IPS-15b (cell line): Measurements from ENCODE around the gene URAD.
"Not testable (repeated sequence)": the region's sequence is repeated elsewhere in the genome, so short reads cannot be mapped to it uniquely, and the experiment has no call there.

Experiments used
- H3K27me3 ChIP-seq: one replicate; pipeline ENCODE4 v1.6.1; 2013; ENCODE audit warnings: low read length; ENCODE audit not compliant: control insufficient read depth, insufficient read depth
- H3K36me3 ChIP-seq: one replicate; pipeline ENCODE4 v1.6.1; 2013; ENCODE audit warnings: low read length; ENCODE audit not compliant: control insufficient read depth, insufficient read depth
- H3K4me1 ChIP-seq: one replicate; pipeline ENCODE4 v1.6.1; 2013; ENCODE audit warnings: mild to moderate bottlenecking, low read length; ENCODE audit not compliant: control insufficient read depth, insufficient read depth
- H3K4me3 ChIP-seq: one replicate; pipeline ENCODE4 v1.5.1; 2013; ENCODE audit warnings: low read depth, low read length
- H3K9ac ChIP-seq: one replicate; pipeline ENCODE4 v1.6.1; 2013; ENCODE audit warnings: low read depth, mild to moderate bottlenecking, low read length
- H3K9me3 ChIP-seq: one replicate; pipeline ENCODE4 v1.6.1; 2013; ENCODE audit warnings: mild to moderate bottlenecking, low read length; ENCODE audit not compliant: control insufficient read depth, insufficient read depth

Gene URAD, protein sequence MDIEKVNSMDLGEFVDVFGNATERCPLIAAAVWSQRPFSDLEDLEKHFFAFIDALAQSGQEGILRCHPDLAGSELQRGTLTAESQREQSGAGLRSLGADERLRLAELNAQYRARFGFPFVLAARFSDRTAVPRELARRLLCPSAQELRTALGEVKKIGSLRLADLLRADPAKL

DNA sequence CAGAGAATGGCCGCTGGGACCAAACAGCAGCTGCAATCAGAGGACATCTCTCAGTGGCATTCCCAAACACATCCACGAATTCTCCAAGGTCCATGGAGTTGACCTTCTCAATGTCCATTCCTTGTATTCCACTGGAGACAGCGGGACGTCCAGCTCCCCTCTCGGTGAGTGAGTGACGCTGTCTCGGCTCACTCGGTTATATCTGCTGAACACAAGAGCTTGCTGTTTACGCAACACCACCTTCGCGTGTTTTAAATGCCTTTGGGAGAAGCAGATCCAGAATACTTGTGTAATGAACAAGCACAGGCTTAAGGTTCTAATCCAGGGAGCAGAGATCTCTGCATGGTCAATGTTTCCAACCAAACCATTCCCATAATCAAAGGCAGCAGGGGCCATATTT is at the start of gene URAD:
TSS of gene URAD (minus strand) at position 174 of the 400 bp plus-strand sequence. CDS start at position 118, 56 bp downstream.
- H3K4me3 ChIP-seq: no peak within 1 kb of the TSS
- H3K27me3 ChIP-seq: peaks cover 43% of the 10 kb centered on the region
- no peaks in the 10 kb centered on the region for H3K4me1 ChIP-seq
- no peaks in the 10 kb centered on the region for H3K36me3 ChIP-seq
- no peak within 1 kb of the TSS for H3K9ac ChIP-seq
- no peaks in the 10 kb centered on the region for H3K9me3 ChIP-seq

DNA sequence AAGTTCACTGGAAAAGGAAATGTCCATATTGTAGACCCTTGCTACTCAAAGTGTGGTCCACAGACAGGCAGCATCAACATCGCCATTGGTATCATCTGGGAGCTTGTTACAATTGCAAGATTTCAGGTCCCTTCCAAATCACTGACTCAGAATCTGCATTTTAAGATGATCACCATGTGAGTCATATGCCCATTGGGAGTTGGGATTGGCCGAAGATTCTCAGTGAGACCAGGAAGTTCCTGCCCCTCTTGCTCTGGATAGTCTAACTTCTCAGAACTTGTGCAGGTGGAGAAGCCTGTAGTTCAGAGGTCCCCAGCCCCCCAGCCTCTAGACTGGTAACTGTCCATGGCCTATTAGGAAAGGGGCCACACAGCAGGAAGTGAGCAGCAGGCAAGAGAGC is 48.9 kb upstream of the URAD start:
- Histone ChIP-seq H3K4me1 (no peaks in the 10 kb centered on the region), H3K4me3 (no peak overlapping the region), H3K36me3 (no peaks in the 10 kb centered on the region), H3K9ac (no peak overlapping the region), H3K9me3 (peaks cover 6% of the 10 kb centered on the region), H3K27me3 (no peaks in the 10 kb centered on the region)

DNA sequence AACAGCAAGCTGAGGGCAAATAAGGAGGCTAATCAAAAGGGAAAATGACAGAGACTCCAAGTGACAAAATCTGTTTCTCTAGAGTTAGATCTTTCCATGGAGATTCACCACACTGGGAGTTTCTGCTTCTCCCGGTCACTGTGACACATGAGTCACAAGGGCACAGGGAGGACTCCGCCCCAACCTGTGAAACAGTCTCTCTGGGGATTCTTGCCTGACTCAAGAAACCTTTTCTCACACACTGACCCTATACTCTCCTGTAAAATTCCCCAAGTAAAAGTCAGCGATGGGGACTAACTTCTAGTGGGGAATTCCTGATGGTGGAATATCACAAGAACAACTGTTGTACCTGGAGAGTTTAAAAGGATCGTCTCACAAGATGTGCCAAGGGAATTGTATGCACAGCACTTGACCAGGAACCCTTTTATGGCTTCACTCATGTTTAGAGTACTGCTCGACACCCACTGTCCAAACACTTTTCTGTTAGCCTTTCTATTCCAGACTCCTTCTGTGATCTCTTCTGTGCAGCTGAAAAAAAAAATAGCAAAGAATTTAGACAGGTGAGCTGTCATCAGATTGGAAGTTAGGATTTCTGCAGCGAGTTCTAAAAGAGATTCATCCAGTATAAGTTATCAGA is 46.8 kb upstream of the URAD start:
- no peak overlapping the region for H3K9ac ChIP-seq

DNA sequence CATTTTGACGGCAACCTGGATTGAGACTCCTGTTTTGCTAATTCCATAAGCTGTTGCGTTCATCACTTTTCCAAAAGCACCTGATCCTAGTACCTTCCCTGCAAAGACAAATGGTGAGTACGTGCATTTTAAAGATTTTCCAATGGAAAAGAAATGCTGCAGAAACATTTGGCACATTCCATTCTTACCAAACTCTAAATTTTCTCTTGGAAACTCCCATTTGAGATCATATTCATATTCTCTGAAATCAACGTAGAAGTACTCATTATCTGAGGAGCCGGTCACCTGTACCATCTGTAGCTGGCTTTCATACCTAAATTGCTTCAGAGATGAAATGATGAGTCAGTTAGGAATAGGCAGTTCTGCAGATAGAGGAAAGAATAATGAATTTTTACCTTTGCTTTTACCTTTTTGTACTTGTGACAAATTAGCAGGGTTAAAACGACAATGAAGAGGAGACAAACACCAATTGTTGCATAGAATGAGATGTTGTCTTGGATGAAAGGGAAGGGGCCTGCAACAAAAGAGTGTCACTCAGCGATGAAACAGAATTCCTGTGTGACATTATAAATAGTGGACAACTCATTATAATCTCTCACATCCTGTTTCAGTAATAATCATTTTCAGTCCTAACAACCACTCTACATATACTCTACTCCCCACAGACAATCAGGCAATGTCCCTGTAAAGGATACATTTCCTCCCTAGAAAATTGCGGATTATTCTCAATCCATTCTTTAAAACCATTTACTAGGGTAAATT is 45.6 kb upstream of the URAD start:
- H3K9ac ChIP-seq: no peak overlapping the region
- no peaks in the 10 kb centered on the region for H3K36me3 ChIP-seq
- H3K4me1 ChIP-seq: no peaks in the 10 kb centered on the region
- no peak overlapping the region for H3K4me3 ChIP-seq
- peaks cover 6% of the 10 kb centered on the region for H3K9me3 ChIP-seq
- no peaks in the 10 kb centered on the region for H3K27me3 ChIP-seq

More for the DNA sequence above, 46.8 kb upstream of the URAD start:
- Histone ChIP-seq H3K27me3 (no peaks in the 10 kb centered on the region), H3K4me3 (no peak overlapping the region), H3K4me1 (no peaks in the 10 kb centered on the region), H3K36me3 (no peaks in the 10 kb centered on the region), H3K9me3 (peaks cover 6% of the 10 kb centered on the region)

DNA sequence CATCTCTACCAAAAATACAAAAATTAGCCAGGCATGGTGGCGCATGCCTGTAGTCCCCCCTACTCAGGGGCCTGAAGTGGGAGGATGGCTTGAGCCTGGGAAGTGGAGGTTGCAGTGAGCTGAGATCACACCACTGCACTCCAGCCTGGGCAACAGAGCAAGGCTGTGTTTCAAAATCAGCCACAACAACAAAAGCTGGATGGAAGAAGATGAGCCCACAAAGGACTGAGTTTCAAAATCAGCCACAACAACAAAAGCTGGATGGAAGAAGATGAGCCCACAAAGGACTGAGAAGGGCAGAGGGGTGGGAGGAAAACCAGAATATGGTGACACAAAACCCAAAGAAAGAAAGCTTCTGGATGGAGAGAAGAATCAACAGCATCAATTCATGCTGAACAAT is 43.9 kb upstream of the URAD start:
- not testable (repeated sequence) for H3K4me3 ChIP-seq, H3K4me1 ChIP-seq, H3K36me3 ChIP-seq, H3K9me3 ChIP-seq, H3K9ac ChIP-seq, H3K27me3 ChIP-seq

DNA sequence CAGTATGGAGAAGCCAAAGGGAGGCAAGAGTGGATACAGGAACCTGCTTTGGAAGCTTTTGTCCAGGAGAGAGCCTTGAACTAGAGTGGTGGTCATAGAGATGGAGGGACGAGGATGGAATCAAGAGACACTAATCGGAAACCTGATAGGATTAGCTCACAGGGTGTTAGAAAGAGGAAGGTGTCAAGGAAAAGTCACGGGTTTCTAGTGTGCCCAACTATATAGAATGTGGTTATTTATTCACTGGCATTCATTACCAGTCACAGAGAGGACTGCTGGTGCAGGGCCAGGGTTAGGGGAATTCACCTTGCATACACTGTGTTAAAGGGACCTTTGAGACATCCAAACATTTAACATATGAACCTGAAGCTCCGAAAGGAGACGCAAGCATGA is 43.4 kb upstream of the URAD start:
- Histone ChIP-seq H3K4me3 (no peak overlapping the region), H3K9me3 (no peaks in the 10 kb centered on the region), H3K36me3 (no peaks in the 10 kb centered on the region), H3K9ac (no peak overlapping the region), H3K27me3 (no peaks in the 10 kb centered on the region), H3K4me1 (no peaks in the 10 kb centered on the region)

DNA sequence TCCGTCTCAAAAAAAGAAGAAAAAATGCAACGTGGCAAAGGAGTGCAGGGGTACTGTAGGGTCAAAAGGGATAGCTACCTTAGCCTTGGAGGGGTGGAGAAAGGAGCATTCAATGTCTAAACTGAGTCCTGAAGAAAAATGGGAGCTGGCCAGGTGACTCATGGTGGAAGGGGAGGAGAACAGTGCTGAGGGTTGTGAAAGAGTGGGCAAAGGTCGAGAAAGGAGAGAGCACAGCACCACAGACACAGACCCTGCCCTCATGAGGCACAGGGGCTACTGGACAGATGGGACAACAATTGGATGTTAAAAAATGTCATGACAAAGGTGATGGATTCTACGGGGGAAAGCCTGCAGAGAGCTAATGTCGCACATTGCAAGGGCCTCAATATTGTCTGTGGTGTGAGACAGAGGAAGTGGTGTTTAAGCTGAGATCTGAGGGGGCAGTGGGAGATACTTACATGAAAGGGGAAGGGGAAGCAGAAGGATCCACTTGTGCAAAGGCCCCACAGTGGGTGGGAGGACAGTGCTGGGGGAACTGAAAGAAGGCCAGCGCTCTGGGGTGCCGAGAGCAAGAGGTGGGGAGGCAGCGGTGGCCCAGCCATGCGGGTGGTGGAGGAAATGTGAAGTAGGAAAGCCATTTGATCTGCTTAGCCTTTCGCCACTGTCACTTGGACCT is 42.9 kb upstream of the URAD start:
- Histone ChIP-seq H3K9me3 (no peaks in the 10 kb centered on the region), H3K9ac (no peak overlapping the region), H3K36me3 (no peaks in the 10 kb centered on the region), H3K4me1 (peaks cover 2% of the 10 kb centered on the region), H3K4me3 (no peak overlapping the region), H3K27me3 (no peaks in the 10 kb centered on the region)

DNA sequence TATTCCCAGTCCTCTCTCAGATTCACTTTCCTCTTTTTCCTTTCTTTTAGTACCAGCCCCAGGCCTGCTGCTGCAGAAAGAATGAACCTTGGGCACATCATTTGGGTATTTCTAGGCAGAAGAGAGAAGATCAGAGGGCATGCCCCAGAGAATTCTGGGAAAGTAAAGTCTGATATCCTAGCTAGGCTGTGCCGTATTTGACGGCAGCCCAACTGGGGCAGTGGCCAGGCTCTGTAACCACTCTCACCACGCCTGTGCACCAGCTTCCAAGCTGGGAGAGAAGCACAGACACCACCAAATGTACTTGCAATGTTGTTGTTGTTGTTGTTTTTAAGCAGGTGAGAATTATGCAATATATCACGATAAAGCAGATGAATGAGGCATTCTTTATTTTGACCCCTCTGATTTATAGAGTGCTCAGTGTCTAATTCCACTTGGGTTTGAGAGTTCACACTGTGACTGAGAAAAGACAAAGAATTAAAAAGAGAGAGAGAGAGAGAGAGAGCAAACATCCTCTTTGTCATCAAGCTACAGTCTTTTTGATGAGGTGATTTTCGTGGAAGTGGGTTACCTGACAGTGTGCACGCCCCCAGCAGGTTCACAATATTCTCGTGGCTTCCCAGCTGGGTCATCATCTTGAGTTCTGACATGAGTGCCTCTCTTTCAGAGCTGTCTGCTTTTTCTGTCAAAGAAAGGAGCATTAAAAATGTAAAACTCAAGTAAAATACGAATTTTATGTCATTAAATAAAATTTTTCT is 39.3 kb upstream of the URAD start:
- Histone ChIP-seq H3K4me1 (peaks cover 10% of the 10 kb centered on the region), H3K4me3 (no peak overlapping the region), H3K27me3 (no peaks in the 10 kb centered on the region), H3K36me3 (no peaks in the 10 kb centered on the region), H3K9me3 (no peaks in the 10 kb centered on the region), H3K9ac (no peak overlapping the region)

DNA sequence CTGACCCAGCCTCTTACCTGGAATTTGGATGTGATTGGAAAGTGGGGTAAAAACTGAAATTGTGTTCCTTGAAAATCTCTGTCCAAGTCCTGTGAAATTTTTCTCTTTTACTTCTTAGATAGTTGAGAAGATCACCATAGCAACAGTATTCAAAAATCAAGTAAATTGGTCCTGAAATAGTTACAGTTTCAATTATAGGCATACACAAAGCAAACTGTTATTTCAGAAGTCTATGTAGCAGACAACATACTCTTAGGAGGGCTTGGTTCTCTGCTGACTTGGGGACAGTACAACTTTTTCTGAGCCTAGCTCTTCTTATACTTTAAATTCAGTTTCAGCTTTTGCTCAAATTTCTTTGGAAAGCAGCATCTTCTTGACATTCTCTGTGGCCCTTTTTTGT is 38.6 kb upstream of the URAD start:
- Histone ChIP-seq H3K27me3 (no peaks in the 10 kb centered on the region), H3K4me1 (peaks cover 11% of the 10 kb centered on the region), H3K4me3 (no peak overlapping the region), H3K36me3 (no peaks in the 10 kb centered on the region), H3K9me3 (no peaks in the 10 kb centered on the region), H3K9ac (no peak overlapping the region)

DNA sequence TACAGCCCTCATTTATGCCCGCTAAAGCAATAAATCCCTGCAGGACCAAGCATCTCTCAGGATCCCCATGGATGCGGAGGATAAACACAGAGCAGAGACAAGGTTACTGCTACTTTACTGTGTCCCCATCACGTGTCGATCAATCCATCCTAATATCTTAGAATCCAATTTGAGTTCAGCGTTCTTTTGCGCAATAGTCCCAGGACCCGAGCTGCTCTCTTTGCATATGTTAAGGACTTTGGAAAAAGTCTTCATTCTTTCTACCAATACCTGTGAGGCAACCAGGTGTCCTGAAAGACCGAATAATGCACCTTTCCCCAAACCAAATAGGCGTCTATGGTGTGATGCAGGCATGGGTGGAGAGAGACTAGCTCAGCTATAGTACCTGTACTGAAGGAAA is 38.0 kb upstream of the URAD start:
- H3K4me3 ChIP-seq: no peak overlapping the region
- H3K9ac ChIP-seq: no peak overlapping the region
- H3K9me3 ChIP-seq: no peaks in the 10 kb centered on the region
- H3K4me1 ChIP-seq: peaks cover 11% of the 10 kb centered on the region
- H3K27me3 ChIP-seq: no peaks in the 10 kb centered on the region
- no peaks in the 10 kb centered on the region for H3K36me3 ChIP-seq

DNA sequence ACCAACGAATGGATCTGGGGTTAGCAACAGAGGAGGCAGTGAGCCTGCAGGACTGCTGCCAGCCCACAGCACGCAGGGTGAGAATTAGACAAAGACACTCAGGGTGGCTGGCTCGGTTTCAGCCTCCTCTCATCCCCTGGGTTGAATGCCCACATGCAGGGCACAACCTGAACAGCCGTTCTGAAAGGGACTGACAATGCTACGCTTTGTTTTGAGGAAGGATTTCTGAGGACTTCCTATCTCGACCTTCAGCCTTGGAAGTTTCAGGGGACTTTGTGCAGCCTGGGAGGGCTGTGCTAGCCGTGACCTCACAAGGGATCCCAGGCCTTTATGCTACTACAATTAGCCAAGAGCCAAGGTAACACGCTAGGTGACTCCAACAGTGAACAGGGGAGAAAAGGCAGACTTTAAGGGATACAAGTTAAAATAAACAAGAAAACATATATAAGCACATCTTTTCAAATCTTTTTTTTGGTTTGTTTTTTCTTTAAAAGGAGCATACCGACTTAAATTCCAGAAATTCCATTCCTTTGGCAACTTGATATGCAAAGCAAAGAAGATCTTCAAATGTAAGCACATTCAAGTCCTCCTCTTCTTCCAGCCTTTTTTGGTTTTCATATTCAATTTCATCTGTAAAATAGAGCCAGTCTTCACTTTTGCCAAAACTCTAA is 34.5 kb upstream of the URAD start:
- no peak overlapping the region for H3K9ac ChIP-seq
- peaks cover 11% of the 10 kb centered on the region for H3K4me1 ChIP-seq
- no peaks in the 10 kb centered on the region for H3K9me3 ChIP-seq
- no peak overlapping the region for H3K4me3 ChIP-seq
- no peaks in the 10 kb centered on the region for H3K27me3 ChIP-seq
- no peaks in the 10 kb centered on the region for H3K36me3 ChIP-seq
